ENCODE measurements around the gene ITPKA.

GRCh38 chr15:41493205-41493901, at the start of gene ITPKA:
- TF ChIP-seq CTCF (IDR thresholded peaks at IDR 0.05; ENCODE audit: borderline replicate concordance, extremely low read depth, low read length, poor library complexity, severe bottlenecking) = no peak
- no peak for TF ChIP-seq EZH2 (IDR thresholded peaks at IDR 0.05; ENCODE audit: borderline replicate concordance, low read depth, low read length, severe bottlenecking)
